WI38 (cell line): Measurements from ENCODE around the gene ATP1B4.

Source experiments
- H3K4me3 ChIP-seq: 2 replicates; pipeline ENCODE4 v1.5.1; 2011; ENCODE audit warnings: low read depth, mild to moderate bottlenecking, control low read depth, low read length
- CTCF ChIP-seq: IDR thresholded peaks from 2 replicates; pipeline ENCODE4 v1.5.1; 2012; ENCODE audit warnings: low read depth, mild to moderate bottlenecking, control low read depth, low read length

ATP1B4 gene

GRCh38 chrX:120377179-120377578 is 15.3 kb downstream of the ATP1B4 start:
- no peak for TF ChIP-seq CTCF
- no peak overlapping the region for H3K4me3 ChIP-seq

GRCh38 chrX:120377715-120378114 is 15.8 kb downstream of the ATP1B4 start:
- no peak for TF ChIP-seq CTCF
- H3K4me3 ChIP-seq: no peak overlapping the region

GRCh38 chrX:120378570-120378969 is 16.7 kb downstream of the ATP1B4 start:
- no peak for TF ChIP-seq CTCF

GRCh38 chrX:120379937-120380681 is 18.2 kb downstream of the ATP1B4 start:
- TF ChIP-seq CTCF: no peak
- no peak overlapping the region for H3K4me3 ChIP-seq

More at GRCh38 chrX:120378570-120378969, 16.7 kb downstream of the ATP1B4 start:
- no peak overlapping the region for H3K4me3 ChIP-seq

GRCh38 chrX:120380699-120381098 is 18.8 kb downstream of the ATP1B4 start:
- no peak overlapping the region for H3K4me3 ChIP-seq
- no peak for TF ChIP-seq CTCF

GRCh38 chrX:120401301-120401700 is 39.4 kb downstream of the ATP1B4 start:
- no peak for TF ChIP-seq CTCF
- no peak overlapping the region for H3K4me3 ChIP-seq

- TF ChIP-seq CTCF: no peak
- no peak overlapping the region for H3K4me3 ChIP-seq
Measured at GRCh38 chrX:120402369-120402768, 40.5 kb downstream of the ATP1B4 start.
